Measurements from ENCODE around the gene DHX32. TPM values are rescaled to one million over a fixed set of nuclear protein-coding genes. Genes with fewer than 3 reads are reported as not detected.

Gene DHX32
- total and polyA plus RNA-seq, 2 of the 4 experiments (the other 2 are of a cell fraction) = 15.6 to 27.8 TPM

GRCh38 chr10:125926247-125926646 is 45.2 kb upstream of the DHX32 start:
- ATAC-seq (ENCODE audit: low read depth) (no peak), DNase-seq (no peak)
- BruUV-seq (replicated peaks) = no TSS peak
- Histone ChIP-seq H2AK5ac (ENCODE audit: low read depth, low read length) (no peak overlapping the region), H3K4me2 (ENCODE audit: low read depth, low read length) (no peak overlapping the region), H2AK9ac (replicated peaks; ENCODE audit: low read depth, low read length, poor library complexity) (no peak overlapping the region), H4K91ac (ENCODE audit: insufficient read depth, low read depth, low read length) (no peak overlapping the region), H3K9me1 (ENCODE audit: insufficient read depth, low read length) (no peaks in the 10 kb centered on the region), H4K8ac (ENCODE audit: low read depth in 2 of 2, low read length in 2 of 2) (no peak overlapping the region), H2AFZ (replicated peaks; ENCODE audit: low read length, poor library complexity) (no peak overlapping the region), H3K79me1 (ENCODE audit: low read depth in 1 of 2, low read length in 2 of 2) (no peaks in the 10 kb centered on the region), H4K5ac (ENCODE audit: low read depth, low read length) (no peak overlapping the region), H3K27me3 (ENCODE audit: control insufficient read depth, insufficient read depth, low read length) (no peaks in the 10 kb centered on the region), H3K4me3 (ENCODE audit: insufficient read depth, low read depth, low read length) (no peak overlapping the region), H3K4ac (ENCODE audit: low read depth, low read length) (no peak overlapping the region), H3K18ac (ENCODE audit: low read depth, low read length) (no peak overlapping the region), H3K9me3 (ENCODE audit: control insufficient read depth, insufficient read depth, low read length) (no peaks in the 10 kb centered on the region), H3K4me1 (ENCODE audit: control insufficient read depth, insufficient read depth, low read length) (no peaks in the 10 kb centered on the region), H3K14ac (replicated peaks; ENCODE audit: low read depth, low read length) (no peak overlapping the region), H3K9ac (ENCODE audit: low read depth, low read length) (no peak overlapping the region), H3K27ac (ENCODE audit: insufficient read depth, low read length) (no peak overlapping the region), H2BK20ac (ENCODE audit: low read depth, low read length) (no peak overlapping the region), H4K20me1 (ENCODE audit: insufficient read depth, low read length) (no peaks in the 10 kb centered on the region), H3K36me3 (ENCODE audit: control insufficient read depth, insufficient read depth, low read length) (no peaks in the 10 kb centered on the region), H2BK120ac (ENCODE audit: low read depth, low read length) (no peak overlapping the region), H3K23ac (ENCODE audit: low read depth, low read length) (no peak overlapping the region), H3K56ac (ENCODE audit: extremely low read depth, insufficient read depth, low read length) (no peak overlapping the region), H2BK5ac (ENCODE audit: low read depth, low read length, poor library complexity, severe bottlenecking) (no peak overlapping the region), H2BK15ac (ENCODE audit: low read depth, low read length) (no peak overlapping the region)
- intact Hi-C loops (cut with micrococcal nuclease) = no loop called here
- 56% methylated on average over 1 of the region's 5 CpGs; no CpG with 5 or more reads in 1 of the 2 experiments for WGBS, 2 experiments (ENCODE audit: extremely low coverage in 2 of 2, insufficient read length in 1 of 2)
- ChIA-PET POLR2A (ENCODE audit: unreplicated experiment) (no interaction called here), CTCF (no interaction called here)
- TF ChIP-seq CTCF (conservative IDR thresholded peaks at IDR 0.05; ENCODE audit: low read depth, low read length) (no peak), USF2 (IDR thresholded peaks at IDR 0.05; ENCODE audit: low read depth, low read length) (no peak), RFX5 (IDR thresholded peaks at IDR 0.05; ENCODE audit: low read depth, low read length) (no peak), SMC3 (IDR thresholded peaks at IDR 0.05; ENCODE audit: low read depth, low read length) (no peak), CEBPB (IDR thresholded peaks at IDR 0.05; ENCODE audit: low read depth, low read length) (peak; percentile 40)
- dilution Hi-C loops (cut with HindIII; ENCODE audit: low sequenced_read_pairs, unreplicated experiment) = no loop called here
- in situ Hi-C loops (cut with MboI; ENCODE audit: low sequenced_read_pairs) = loop anchor here (25.0 kb wide), 1 partner anchor 811 kb away; no protein-coding TSS in a partner anchor

Measured in IMR-90 (cell line).